HG02852 (cell line): ENCODE results near the gene DCLK3.

Source experiments
- ATAC-seq: cut with Tn5 transposase; IDR thresholded peaks from one replicate; pipeline ENCODE4 v1.9.1; 2021; ENCODE audit warnings: mild to moderate bottlenecking, moderate library complexity; ENCODE audit not compliant: unreplicated experiment

The DCLK3 gene

GRCh38 chr3:36709826-36710365 is 54.5 kb downstream of the DCLK3 start:
- no peak for ATAC-seq

GRCh38 chr3:36709281-36709680 is 55.1 kb downstream of the DCLK3 start:
- ATAC-seq, result no peak

GRCh38 chr3:36707623-36708409 is 56.5 kb downstream of the DCLK3 start:
- ATAC-seq, result peak; percentile 59

- no peak for ATAC-seq
These were observed 59.3 kb downstream of the DCLK3 start for GRCh38 chr3:36705015-36705414.

GRCh38 chr3:36704280-36704679 is 60.1 kb downstream of the DCLK3 start:
- no peak for ATAC-seq

- no peak for ATAC-seq
These were observed 63.1 kb downstream of the DCLK3 start for GRCh38 chr3:36701249-36701572.

GRCh38 chr3:36700537-36701248 is 63.7 kb downstream of the DCLK3 start:
- peak; percentile 73 for ATAC-seq

GRCh38 chr3:36698314-36698713 is 66.0 kb downstream of the DCLK3 start:
- no peak for ATAC-seq

GRCh38 chr3:36697229-36698001 is 66.9 kb downstream of the DCLK3 start:
- ATAC-seq, result no peak

- no peak for ATAC-seq
These were observed 67.6 kb downstream of the DCLK3 start for GRCh38 chr3:36696799-36697198.

- no peak for ATAC-seq
These were observed 68.6 kb downstream of the DCLK3 start for GRCh38 chr3:36695769-36696137.

- ATAC-seq, result no peak
These were observed 69.1 kb downstream of the DCLK3 start for GRCh38 chr3:36695113-36695768.

- peak; percentile 79 for ATAC-seq
These were observed 70.7 kb downstream of the DCLK3 start for GRCh38 chr3:36693670-36694069.

GRCh38 chr3:36689560-36689959 is 74.8 kb downstream of the DCLK3 start:
- no peak for ATAC-seq

GRCh38 chr3:36688815-36689214 is 75.5 kb downstream of the DCLK3 start:
- ATAC-seq, result no peak

- ATAC-seq, result no peak
These were observed 77.8 kb downstream of the DCLK3 start for GRCh38 chr3:36686516-36686915.

- ATAC-seq, result peak; percentile 33
These were observed 82.5 kb downstream of the DCLK3 start for GRCh38 chr3:36681867-36682266.

GRCh38 chr3:36680952-36681351 is 83.4 kb downstream of the DCLK3 start:
- ATAC-seq, result no peak

- peak; percentile 59 for ATAC-seq
These were observed 84.8 kb downstream of the DCLK3 start for GRCh38 chr3:36679384-36680200.
